ENCODE results near the gene PHTF1.
"Not testable (repeated sequence)": the region's sequence is repeated elsewhere in the genome, so short reads cannot be mapped to it uniquely, and the experiment has no call there.

PHTF1 gene

DNA sequence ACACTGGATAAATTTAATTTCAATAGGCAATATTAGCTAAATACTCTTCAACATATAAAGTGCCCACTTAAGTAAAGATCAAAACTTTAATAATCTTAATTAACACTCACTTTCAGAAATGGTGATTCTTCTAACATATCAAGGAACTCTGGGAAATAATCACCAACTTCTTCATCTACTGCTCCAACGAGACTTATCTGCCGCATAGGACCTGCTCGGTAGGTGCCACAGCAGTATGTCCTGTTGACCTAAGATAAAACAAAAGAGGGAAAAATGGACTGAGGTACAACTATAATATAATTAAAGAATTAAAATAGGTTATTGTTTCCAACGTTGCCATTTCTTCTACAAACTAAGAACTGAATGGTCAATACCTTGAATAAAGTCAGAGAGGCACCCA is 18.3 kb upstream of the PHTF1 start:
- no peak for DNase-seq (ENCODE audit: low spot score)

DNA sequence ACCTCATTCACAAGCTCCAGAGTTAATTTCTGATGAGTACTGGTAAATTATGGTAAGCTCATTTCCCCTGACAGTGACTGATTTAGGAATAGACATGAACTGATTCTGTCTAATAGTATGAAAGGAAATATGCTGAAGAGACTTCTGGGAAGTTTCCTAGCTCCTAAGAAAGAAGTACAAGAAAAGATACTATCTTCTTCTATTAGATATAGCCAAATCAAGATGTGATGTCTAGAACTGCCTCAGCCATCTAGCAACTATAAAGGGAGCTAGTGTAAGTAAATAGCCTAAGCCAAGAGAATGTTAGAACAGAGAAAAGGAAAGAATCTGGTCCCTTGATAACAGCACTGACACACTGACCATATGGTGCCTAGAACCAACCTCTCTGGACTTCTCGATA is 10.7 kb upstream of the PHTF1 start:
- DNase-seq (ENCODE audit: low spot score) = no peak

DNA sequence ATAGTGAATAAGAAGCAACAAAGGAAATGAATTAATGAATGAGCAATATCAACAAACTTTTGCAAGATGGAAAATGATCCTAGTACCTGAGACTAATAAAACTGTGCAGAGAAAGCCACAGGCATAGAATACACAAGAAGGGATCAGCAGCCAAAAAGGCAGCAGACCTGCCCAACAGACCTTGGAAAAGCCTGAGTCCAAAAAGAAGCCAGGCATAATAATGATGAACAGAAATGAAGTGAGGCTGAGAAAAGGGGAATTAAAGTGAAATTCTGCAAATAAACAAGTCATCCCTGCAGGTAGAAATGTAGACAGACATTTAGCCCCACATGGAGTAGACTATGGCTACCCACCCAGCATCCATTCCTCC is 10.3 kb upstream of the PHTF1 start:
- DNase-seq (ENCODE audit: low spot score) = no peak

DNA sequence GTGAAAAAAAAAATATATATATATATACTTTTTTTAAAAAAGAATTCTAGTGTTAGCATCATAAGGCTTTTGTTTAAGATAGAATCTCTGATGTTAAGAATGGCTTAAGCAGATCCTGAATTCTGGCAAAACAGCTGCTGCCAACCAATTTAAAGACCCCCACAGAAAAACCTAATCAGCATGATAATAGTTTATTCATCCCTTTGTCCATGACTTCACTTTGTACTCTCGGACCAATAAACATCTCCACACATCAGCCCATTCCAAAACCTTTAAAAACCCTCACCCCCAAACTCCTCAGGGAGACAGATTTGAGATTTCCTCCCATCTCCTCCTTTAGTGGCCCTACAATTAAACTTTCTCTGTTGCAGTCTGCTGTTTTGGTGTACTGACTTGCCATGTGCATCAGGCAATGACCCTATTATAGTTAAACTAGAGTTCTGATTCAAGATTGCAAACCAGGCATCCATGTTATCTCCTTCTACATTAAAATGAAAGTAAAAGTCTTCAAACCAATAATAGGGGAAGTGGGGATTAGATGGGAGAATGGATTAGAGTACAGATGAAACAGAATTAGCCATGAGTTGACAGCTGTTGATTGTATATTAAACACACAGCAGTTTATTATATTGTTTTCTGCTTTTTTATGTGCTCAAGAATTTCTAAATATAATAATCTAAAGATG is 9.8 kb upstream of the PHTF1 start:
- no peak for DNase-seq (ENCODE audit: low spot score)

DNA sequence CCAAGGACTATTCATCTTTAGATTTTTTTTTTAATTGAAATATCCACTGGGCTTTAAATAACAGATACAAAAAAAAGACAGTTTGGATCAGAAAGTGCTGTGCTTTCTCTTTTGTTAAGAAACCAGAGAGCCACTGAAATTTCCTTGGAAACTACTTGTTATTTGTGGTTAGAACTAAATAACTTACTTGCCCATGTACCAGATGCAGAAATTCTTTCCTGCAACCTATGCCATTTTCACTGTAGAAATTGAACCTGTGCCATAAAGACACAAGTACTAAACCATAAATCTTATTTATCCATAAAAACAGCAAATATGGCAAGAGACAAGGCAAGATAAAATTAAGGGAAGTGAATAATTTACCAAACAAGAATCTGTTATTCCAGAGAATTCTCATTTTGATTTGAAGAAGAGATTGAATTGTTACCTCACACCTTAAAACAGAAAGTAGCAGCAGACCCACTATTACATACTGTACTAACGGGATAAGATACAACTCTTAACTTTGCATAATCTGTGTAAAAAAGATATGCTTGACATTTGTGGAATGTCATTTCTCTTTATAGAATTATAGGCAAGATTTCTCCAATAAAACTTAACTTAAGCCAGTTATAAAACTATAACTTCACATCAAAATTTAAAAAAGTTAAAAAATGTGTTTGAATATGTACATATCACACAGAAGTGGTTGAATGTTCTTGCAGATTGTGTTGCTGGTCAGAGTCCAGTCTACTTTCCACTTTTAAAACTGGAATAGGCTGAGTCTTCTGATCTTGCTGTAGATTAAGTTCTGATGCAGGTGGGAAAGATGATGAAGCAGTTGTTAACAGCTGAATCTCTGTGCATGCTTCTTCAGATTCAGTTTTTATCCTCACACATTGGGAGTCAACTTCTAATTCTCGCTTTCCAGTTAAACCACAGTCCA is 6.3 kb upstream of the PHTF1 start:
- DNase-seq (ENCODE audit: low spot score) = no peak

DNA sequence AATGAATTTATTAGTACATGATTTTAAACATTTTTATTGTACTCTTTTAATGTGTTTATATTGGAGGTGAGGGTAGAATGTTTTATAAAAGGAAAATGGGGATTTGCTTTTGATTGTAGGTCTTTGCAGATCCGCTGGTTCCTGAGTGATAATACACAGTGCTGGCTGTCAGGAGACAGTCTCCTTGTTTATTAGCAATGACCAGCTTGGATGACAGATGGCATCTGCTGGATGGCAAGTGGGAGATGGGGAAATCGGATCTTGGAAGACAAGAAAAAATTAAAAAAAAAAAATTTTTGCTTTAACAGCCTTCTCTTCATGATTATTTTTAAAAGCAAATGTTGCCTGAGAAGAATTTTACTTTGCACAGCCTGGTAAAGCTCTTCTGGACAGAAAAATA is 4.4 kb upstream of the PHTF1 start:
- DNase-seq (ENCODE audit: low spot score) = no peak

DNA sequence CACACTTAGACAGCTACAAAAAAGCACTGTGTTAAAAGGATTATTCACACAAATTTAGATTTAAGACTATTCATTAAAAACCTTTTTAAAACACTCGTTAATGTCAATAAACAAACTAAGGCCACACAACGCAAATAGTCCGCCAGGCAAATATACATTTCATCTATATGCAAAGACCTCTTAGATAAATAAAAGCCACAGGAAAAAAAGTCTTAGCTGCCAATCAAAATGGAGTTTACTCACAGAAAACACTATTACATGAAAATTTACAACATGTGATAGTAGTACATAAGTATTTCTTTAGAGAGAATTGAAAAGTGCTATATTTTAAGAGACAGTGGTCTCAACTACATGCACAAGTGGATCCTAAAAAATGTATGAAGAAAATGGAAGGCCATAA is 2.7 kb upstream of the PHTF1 start:
- no peak for DNase-seq (ENCODE audit: low spot score)

DNA sequence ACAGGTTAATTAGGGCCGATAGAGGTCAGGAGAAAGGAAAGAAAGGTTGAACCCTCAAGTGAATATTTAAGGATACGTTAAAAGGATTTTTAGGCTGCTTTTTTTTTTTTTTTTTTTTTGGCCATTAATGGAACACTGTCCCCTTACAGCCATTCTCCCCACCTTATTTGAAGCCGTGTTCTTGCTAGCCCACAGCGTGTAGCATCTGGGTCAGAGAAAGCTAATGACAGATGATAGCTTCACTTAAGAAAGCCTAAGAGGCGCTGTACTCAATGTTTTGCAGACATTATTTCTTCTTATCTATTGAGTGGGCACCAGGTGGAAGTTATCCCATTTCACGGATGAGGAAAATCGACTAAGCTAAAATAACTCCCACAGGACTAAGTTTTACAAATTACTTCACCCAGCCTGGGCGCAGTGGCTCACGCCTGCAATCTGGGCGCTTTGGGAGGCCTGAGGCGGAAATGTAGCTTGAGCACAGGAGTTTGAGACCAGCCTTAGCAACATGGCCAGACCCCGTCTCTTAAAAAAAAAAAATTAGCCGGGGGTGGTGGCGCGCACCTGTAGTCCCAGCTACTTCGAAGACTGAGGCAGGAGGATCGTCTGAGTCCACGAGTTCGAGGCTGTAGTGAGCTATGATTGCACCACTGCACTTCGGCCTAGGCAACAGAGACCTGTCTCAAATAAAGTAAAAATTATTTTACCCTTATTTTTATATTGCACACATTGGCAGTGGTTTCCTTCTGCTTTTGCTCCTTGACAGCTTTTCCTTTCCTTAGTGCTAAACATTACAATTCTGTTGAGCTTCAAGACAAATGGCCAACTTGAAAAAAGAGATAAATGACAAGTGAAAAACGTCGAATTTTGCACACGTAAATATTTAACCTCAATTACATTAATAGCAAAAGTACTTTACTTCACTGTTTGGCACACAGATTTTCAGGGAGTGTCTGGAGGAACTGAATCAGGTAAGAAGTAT is 1.1 kb upstream of the PHTF1 start:
- DNase-seq (ENCODE audit: low spot score) = no peak

DNA sequence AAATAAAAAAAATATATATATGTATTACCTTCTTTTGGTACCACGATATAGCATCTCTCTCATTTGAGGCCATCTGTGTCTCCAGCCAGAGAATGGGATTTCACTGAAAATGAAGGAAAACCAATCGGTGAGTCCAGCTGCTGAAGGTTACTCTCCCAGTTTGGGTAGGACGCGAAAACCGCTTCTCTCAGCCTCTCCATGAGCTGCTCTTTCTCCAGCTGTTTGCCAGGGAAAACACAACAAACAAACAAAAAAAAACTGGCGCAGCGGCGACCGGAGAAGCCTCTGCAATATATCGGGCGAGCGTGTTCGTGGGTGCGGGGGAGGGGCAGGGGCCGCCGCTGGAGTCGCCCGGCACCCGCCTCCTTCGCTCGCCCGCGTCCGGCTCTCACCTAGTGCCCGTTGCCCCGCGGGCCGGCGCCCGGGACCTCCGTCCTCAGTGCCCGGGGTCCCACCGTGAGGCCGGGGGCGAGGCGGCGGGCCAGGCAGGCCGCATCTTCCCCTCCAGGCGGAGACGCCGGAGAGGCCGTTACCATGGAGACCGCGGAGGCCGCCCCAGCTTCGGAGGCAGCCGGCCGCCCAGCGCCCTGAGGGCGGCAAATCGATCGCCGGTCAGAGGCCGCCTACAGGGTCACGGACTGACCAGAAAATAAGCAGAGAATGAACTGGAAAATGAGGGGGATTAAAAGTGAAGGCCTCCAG is 504 bp downstream of the PHTF1 start:
- DNase-seq (ENCODE audit: low spot score) = peak; percentile 55

DNA sequence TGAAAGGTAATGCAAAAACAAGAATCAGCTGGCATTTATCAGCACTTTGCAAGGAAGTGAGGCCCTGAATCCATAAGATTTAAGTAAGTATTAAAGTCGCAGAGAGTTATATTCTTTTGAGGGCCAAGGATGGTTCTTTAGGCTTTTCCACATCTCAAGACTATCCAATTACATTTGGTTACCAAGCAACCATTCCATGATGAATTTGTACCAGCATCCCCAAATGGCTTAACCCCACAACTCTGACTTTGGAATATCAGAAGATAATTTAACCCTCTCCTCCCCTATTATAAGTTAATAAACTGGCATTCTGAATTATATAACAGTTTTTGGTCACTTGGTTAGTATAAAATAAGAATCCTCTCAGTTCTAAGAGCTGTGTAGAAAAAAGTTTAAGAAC is 2.8 kb downstream of the PHTF1 start:
- DNase-seq (ENCODE audit: low spot score) = no peak

DNA sequence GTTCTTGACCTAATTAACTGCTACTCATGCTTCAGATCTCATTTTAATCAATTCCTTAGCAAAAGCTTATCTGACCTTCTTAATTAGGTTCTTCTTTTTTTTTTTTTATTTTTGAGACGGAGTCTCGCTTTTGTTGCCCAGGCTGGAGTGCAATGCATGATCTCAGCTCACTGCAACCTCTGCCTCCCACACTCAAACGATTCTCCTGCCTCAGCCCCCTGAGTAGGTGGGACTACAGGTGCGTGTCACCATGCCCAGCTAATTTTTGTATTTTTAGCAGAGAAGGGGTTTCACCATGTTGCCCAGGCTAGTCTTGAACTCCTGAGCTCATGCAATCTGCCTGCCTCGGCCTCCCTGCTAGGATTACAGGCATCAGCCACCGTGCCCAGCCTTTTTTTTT is 6.0 kb downstream of the PHTF1 start:
- DNase-seq (ENCODE audit: low spot score) = not testable (repeated sequence)

DNA sequence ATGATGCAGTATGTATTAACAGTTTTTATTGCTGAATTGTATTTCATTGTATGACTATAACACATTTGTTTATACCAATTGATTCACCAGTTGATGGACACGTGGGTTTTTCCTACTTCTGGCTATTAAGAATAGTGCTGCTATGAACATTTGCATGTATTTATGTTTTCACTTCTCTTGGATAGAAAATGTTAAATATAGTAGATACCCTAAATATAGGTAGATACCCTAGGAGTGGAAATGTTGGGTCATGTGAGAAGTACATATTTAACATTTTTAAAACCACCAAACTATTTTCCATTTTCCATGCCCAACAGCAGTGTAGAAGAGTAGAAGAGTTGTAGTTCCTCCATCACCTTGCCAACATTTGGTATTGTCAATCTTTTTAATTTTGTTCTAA is 7.8 kb downstream of the PHTF1 start:
- no peak for DNase-seq (ENCODE audit: low spot score)

DNA sequence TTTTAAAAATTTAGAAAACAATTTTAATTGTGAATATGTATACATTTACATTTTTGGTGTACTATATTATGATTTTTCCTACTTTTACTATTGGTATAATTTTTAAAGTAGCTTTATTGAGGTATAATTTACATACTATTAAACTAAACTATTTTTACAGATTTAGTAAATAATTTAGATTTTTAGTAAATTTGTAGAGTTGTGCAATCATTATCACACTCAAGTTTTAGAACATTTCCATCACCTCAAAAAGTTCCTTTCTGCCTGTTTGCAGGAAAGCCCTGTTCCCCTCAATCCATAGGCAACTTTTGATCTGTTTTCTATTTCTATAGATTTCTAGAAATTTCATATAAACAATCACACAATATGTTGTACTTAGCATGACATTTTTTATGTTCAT is 8.2 kb downstream of the PHTF1 start:
- no peak for DNase-seq (ENCODE audit: low spot score)

DNA sequence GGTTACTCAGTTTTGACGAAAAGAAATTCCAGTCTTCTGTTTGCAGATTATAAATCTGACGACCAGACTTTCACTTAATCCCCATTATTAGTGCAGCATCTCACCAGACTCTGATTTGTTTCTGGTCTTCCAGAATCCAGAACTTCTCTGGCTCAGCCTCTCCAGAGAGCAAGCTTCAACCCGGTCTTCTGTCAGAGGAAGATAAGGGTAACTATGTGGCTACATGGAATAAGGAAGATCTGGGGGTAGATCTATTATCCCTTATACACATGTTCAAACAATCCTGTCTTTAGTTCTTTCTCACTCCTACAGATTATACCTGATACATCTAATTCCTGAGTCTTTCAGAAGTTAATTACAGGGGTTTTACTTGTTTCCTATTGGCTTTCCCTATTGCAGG is 9.9 kb downstream of the PHTF1 start:
- DNase-seq (ENCODE audit: low spot score) = no peak

DNA sequence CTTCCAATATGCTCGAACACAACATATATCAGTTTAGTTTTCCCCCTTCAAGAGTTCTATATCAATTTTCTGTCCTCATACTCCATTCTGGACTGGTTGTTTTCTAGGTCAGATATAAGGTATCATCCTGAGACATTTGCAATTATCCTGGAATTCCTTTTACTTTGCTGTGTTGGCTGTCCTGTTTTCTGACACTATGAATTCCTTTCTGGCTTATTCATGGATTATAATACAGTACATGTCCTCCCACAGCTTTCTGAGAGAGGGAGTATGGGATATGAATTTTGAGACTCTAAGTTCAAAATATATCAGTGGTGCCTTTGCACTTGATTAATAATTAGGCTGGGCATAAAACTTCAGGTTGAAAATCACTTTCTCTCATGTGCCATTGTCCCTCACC is 11.9 kb downstream of the PHTF1 start:
- DNase-seq (ENCODE audit: low spot score) = no peak

DNA sequence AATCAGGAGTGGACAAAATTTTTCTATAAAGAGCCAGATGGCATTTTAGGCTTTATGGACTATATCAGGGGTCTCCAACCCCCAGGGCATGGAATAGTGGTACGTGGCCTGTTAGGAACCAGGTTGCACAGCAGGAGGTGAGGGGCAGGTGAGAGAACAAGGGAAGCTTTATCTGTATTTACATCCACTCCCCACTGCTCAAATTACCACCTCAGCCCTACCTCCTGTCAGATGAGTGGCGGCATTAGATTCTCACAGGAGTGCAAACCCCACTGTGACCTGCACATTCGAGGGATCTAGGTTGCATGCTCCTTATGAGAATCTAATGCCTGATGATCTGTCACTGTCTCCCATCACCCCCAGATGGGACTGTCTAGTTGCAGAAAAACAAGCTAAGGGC is 13.9 kb downstream of the PHTF1 start:
- DNase-seq (ENCODE audit: low spot score) = no peak

DNA sequence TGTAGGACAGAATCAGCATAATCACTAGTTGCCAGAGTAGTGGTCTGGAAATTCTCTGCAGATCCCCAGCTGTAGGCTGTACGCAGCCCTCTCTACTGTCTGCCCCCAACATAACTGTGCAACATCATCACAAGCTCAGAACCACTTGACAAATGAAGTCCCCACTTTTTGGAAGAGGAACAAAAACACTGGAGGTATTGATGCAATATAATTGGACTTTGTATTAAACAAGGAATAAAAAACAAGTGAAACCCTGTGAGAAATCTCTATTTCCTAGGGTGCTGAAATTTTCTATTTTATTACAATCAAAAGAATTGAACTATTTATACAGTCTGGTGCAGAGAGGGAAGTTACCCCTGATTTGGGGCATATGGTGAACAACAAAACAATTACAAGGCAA is 15.2 kb downstream of the PHTF1 start:
- DNase-seq (ENCODE audit: low spot score) = no peak

DNA sequence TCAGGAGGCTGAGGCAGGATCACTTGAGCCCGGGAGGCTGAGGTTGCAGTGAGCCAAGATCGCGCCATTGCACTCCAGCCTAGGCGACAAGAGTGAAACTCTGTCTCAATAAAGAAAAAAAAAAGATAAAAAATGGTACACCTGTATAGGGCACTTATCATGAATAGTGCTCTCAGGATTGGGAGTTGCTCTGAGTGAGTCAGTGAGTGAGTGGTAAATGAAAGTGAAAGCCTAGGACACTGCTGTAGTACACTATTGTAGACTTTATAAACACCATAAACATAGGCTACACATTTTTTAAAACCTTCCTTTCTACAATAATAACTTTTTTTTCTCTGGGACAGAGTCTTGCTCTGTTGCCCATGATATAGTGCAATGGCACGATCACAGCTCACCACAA is 16.8 kb downstream of the PHTF1 start:
- DNase-seq (ENCODE audit: low spot score) = no peak

DNA sequence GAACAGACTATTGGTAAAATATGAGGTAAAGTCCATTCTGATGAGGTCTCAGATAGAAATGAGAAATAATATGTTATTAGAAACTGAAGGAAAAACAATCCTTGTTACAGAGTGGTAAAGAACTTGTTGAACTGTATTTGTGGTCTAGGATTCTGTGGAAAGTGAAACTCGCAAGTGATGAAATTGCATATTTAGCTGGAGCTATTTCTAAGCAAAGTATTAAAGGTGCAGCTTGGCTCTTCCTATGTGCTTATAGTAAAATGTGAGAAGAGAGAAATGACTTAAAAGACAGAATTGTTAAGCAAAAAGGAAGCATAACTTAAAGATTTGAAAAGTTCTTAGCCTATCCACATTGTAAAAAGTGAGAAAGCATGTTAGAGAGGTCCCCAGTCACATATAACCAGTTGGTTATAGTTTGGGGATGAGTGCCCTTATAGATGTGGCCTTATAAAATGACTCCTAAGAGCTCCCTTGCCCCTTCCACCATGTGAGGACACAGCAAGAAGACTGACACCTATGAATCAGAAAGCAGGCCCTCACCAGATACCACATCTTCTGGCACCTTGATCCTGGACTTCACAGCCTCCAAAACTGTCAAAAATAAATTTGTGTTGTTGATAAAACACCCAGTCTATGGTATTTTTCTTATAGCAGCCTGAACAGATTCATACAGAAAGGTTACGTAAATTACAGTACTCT is 24.8 kb downstream of the PHTF1 start:
- no peak for DNase-seq (ENCODE audit: low spot score)

DNA sequence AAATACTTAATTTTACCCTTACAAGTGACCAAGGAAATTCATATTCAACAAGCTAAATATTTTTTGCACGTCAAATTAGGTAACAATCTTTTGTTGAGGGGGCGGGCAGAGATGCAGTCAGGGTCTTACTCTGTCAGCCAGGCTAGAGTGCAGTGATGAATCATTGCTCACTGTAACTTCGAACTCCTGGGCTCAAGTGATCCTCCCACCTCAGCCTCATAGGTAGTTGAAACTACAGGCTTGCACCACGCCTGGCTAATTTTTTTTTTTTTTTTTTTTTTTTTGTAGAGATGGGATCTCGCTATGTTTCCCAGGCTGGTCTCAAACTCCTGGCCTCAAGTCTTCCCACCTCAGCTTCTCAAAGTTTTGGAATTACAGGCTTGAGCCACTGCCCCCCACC is 26.5 kb downstream of the PHTF1 start:
- DNase-seq (ENCODE audit: low spot score) = no peak

DNA sequence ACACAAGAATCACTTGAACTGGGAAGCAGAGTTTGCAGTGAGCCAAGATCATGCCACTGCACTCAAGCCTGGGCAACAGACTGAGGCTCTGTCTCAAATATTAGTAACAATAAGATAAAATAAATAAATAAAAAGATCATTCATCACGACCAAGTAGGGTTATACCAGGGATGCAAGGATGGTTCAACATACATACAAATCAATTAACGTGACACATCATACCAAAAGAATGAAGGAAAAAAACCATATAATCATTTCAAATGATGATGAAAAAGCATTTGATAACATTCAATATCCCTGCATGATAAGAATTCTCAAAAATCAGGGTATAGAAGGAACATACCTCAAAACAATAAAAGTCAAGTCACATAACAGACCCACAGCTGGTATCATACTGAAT is 38.3 kb downstream of the PHTF1 start:
- no peak for DNase-seq (ENCODE audit: low spot score)

Measured in HuH-7.5 (cell line).